Mesenchymal stem cell (in vitro differentiated cells and primary cell): ENCODE results near the gene MAPK4.
"Not testable (repeated sequence)": the region's sequence is repeated elsewhere in the genome, so short reads cannot be mapped to it uniquely, and the experiment has no call there.

Experiments used
- DNase-seq: peaks from one replicate; pipeline ENCODE4 v3.0.0-alpha.2; 2013
- H2AFZ ChIP-seq: one replicate; pipeline ENCODE4 v1.6.1; 2013; ENCODE audit warnings: low read depth, mild to moderate bottlenecking, control low read depth, inconsistent platforms, low read length, moderate library complexity
- H2AK5ac ChIP-seq: 2 replicates; pipeline ENCODE4 v1.6.1; 2013; ENCODE audit warnings: low read length, moderate library complexity, mild to moderate bottlenecking, inconsistent platforms; ENCODE audit not compliant: severe bottlenecking
- H2BK120ac ChIP-seq: one replicate; pipeline ENCODE4 v1.6.1; 2013; ENCODE audit warnings: low read depth, mild to moderate bottlenecking, inconsistent platforms, low read length, moderate library complexity
- H2BK12ac ChIP-seq, 2 experiments: one replicate each; pipeline ENCODE4 v1.6.1; 2013; ENCODE audit warnings: inconsistent platforms in 2 of 2, low read length in 2 of 2, mild to moderate bottlenecking in 2 of 2, moderate library complexity in 2 of 2, control low read depth in 1 of 2
- H2BK15ac ChIP-seq: one replicate; pipeline ENCODE4 v1.6.1; 2013; ENCODE audit warnings: mild to moderate bottlenecking, low read depth, inconsistent platforms; ENCODE audit not compliant: poor library complexity, severe bottlenecking
- H2BK5ac ChIP-seq: 2 replicates; pipeline ENCODE4 v1.6.1; 2013; ENCODE audit warnings: low read depth, mild to moderate bottlenecking, low read length, control low read depth, inconsistent platforms; ENCODE audit not compliant: poor library complexity, severe bottlenecking
- H3K14ac ChIP-seq, 2 experiments: one replicate each; pipeline ENCODE4 v1.6.1; 2013; ENCODE audit warnings: inconsistent platforms in 2 of 2, low read length in 2 of 2, control low read depth in 1 of 2, mild to moderate bottlenecking in 1 of 2, moderate library complexity in 1 of 2
- H3K18ac ChIP-seq, 2 experiments: one replicate each; pipeline ENCODE4 v1.6.1; 2013; ENCODE audit warnings: inconsistent platforms in 2 of 2, low read length in 2 of 2, control low read depth in 1 of 2, low read depth in 1 of 2, mild to moderate bottlenecking in 1 of 2
- H3K23ac ChIP-seq, 2 experiments: one replicate each; pipeline ENCODE4 v1.6.1; 2013; ENCODE audit warnings: inconsistent platforms in 2 of 2, low read length in 2 of 2, mild to moderate bottlenecking in 2 of 2, moderate library complexity in 2 of 2, control low read depth in 1 of 2
- H3K27ac ChIP-seq: 2 replicates; pipeline ENCODE4 v1.5.1; 2013; ENCODE audit warnings: mild to moderate bottlenecking, moderate library complexity, low read length, control low read depth, inconsistent platforms; ENCODE audit not compliant: poor library complexity, severe bottlenecking
- H3K27me3 ChIP-seq, 2 experiments: 2 replicates each; pipeline versions ENCODE4 v1.6.1 to v1.7.0; 2013; ENCODE audit warnings: low read length in 2 of 2, mild to moderate bottlenecking in 2 of 2, moderate library complexity in 2 of 2, control low read depth in 1 of 2, inconsistent platforms in 1 of 2; ENCODE audit not compliant: control insufficient read depth in 1 of 2, insufficient read depth in 1 of 2
- H3K36me3 ChIP-seq, 2 experiments: 2 replicates each; pipeline versions ENCODE4 v1.6.1 to v1.7.0; 2013; ENCODE audit warnings: low read length in 2 of 2, control low read depth in 1 of 2, inconsistent platforms in 1 of 2, low read depth in 1 of 2, mild to moderate bottlenecking in 1 of 2; ENCODE audit not compliant: insufficient read depth in 2 of 2, control insufficient read depth in 1 of 2
- H3K4ac ChIP-seq, 2 experiments: one replicate each; pipeline ENCODE4 v1.6.1; 2013; ENCODE audit warnings: inconsistent platforms in 2 of 2, low read length in 2 of 2, mild to moderate bottlenecking in 2 of 2, moderate library complexity in 2 of 2, control low read depth in 1 of 2, low read depth in 1 of 2
- H3K4me1 ChIP-seq: 2 replicates; pipeline ENCODE4 v1.6.1; 2013; ENCODE audit warnings: low read depth, low read length, control low read depth; ENCODE audit not compliant: control insufficient read depth, insufficient read depth
- H3K4me2 ChIP-seq: 2 replicates; pipeline ENCODE4 v1.6.1; 2013; ENCODE audit warnings: low read length, mild to moderate bottlenecking, inconsistent platforms; ENCODE audit not compliant: poor library complexity, severe bottlenecking
- H3K4me3 ChIP-seq, 2 experiments: 2 replicates each; pipeline versions ENCODE4 v1.5.1 to v1.7.0; 2013; ENCODE audit warnings: low read length in 2 of 2, mild to moderate bottlenecking in 2 of 2, control low read depth in 1 of 2, low read depth in 1 of 2; ENCODE audit not compliant: insufficient read depth in 1 of 2
- H3K79me1 ChIP-seq: replicated peaks from 2 replicates; pipeline ENCODE4 v1.6.1; 2013; ENCODE audit warnings: mild to moderate bottlenecking, control low read depth, low read length, inconsistent platforms; ENCODE audit not compliant: poor library complexity, severe bottlenecking
- H3K9ac ChIP-seq: 2 replicates; pipeline ENCODE4 v1.7.0; 2013; ENCODE audit warnings: mild to moderate bottlenecking, low read length, moderate library complexity
- H3K9me3 ChIP-seq: 2 replicates; pipeline ENCODE4 v1.7.0; 2013; ENCODE audit warnings: mild to moderate bottlenecking, low read length; ENCODE audit not compliant: control insufficient read depth
- H4K8ac ChIP-seq: one replicate; pipeline ENCODE4 v1.6.1; 2013; ENCODE audit warnings: inconsistent platforms, mild to moderate bottlenecking, low read length, moderate library complexity
- H4K91ac ChIP-seq: one replicate; pipeline ENCODE4 v1.6.1; 2013; ENCODE audit warnings: mild to moderate bottlenecking, low read length, inconsistent platforms
- WGBS: methylation state at CpG from one replicate; pipeline ENCODE4 v1.1.7; 2013; ENCODE audit warnings: mixed read lengths; 5-methylcytosine and 5-hydroxymethylcytosine counted together

Gene MAPK4

DNA sequence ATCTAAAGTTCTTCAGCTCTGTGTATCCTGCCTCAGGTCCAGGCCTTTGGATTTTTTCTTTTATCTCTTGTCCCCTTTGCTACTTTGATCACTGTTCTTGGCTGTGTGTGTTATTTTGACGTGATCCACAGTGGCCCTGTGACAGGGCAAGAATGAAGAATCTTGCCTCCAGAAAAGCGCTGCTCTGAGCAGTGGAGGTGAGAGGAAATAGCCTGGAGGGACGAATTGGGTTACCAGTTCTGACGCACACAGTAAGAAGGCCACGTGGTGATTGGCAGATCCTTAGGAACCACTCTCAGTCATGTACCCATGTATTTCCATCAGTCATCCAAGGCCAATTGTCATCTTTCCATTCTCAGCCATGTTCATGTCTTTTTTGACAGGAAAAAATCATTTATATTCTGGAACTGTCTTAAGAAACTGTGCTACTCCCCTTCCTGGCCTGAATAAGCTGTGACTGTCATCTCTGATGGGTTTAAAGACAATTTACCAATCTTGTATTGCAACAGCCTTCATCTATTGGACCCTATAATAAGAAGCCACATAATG lies 47.6 kb downstream of the MAPK4 start:
- no peak overlapping the region for H3K9ac ChIP-seq
- H3K4me1 ChIP-seq: no peaks in the 10 kb centered on the region
- no peak overlapping the region for H3K4me3 ChIP-seq
- H3K4me2 ChIP-seq: no peak overlapping the region
- no peaks in the 10 kb centered on the region for H3K27me3 ChIP-seq
- no peak overlapping the region for H2BK12ac ChIP-seq
- H2AK5ac ChIP-seq: no peak overlapping the region
- no peaks in the 10 kb centered on the region for H3K9me3 ChIP-seq
- no peak for DNase-seq
- H2BK120ac ChIP-seq: no peak overlapping the region
- H2BK5ac ChIP-seq: no peak overlapping the region
- H2AFZ ChIP-seq: no peak overlapping the region
- H2BK15ac ChIP-seq: no peak overlapping the region
- 65% methylated on average over 5 of the region's 5 CpGs for WGBS
- no peak overlapping the region for H3K18ac ChIP-seq
- H3K27ac ChIP-seq: no peak overlapping the region
- H3K36me3 ChIP-seq: no peaks in the 10 kb centered on the region
- no peak overlapping the region for H4K8ac ChIP-seq
- no peak overlapping the region for H3K23ac ChIP-seq
- no peak overlapping the region for H3K4ac ChIP-seq
- H3K14ac ChIP-seq: no peak overlapping the region
- no peak overlapping the region for H4K91ac ChIP-seq
- H3K79me1 ChIP-seq: no peaks in the 10 kb centered on the region

DNA sequence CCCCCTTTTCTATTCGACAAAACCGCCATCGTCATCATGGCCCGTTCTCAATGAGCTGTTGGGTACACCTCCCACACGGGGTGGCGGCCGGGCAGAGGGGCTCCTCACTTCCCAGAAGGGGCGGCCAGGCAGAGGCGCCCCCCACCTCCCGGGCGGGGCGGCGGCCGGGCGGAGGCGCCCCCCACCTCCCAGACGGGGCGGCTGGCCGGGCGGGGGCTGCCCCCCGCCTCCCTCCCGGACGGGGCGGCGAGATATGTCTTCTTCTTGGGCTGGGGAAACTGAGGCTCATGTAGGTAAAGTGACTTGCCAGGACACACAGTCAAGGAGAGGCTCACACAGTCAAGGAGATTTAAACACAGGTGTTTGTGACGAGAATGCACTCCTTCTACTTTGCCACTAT lies 49.3 kb downstream of the MAPK4 start:
- not testable (repeated sequence) for H3K4me1 ChIP-seq, H2AFZ ChIP-seq, H3K9me3 ChIP-seq, H3K36me3 ChIP-seq, H4K8ac ChIP-seq, H2BK5ac ChIP-seq, H2BK12ac ChIP-seq, DNase-seq, H3K4me2 ChIP-seq, H3K79me1 ChIP-seq, H2BK120ac ChIP-seq, H3K23ac ChIP-seq, H4K91ac ChIP-seq, H3K4me3 ChIP-seq, H3K18ac ChIP-seq, H3K14ac ChIP-seq, H3K27ac ChIP-seq, H2AK5ac ChIP-seq, H3K4ac ChIP-seq, H2BK15ac ChIP-seq, H3K27me3 ChIP-seq, H3K9ac ChIP-seq
- 90% methylated on average over 26 of the region's 26 CpGs for whole genome bisulfite sequencing

DNA sequence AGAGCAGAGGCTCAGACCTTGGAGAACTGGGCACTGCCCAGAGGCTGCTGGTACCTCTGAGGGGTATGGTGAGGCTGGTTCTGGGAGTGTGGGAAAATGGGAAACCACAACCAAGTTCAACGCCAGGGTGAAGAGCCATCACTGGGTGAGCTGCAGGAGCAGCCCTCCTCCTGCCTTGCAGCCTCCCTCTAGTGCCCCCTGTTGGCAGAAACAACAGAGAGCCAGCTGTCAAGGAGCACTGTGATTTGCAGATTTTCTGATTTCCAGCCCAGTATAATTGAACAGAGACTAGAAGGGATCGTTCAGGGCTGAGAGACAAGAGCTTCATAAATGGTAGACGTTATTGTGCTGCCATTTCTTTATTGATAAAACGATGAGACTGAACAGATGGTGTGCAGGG lies 50.5 kb downstream of the MAPK4 start:
- Histone ChIP-seq H3K9ac (no peak overlapping the region), H2BK120ac (no peak overlapping the region), H3K4me3 (no peak overlapping the region), H3K9me3 (no peaks in the 10 kb centered on the region), H3K4me1 (no peaks in the 10 kb centered on the region), H3K79me1 (no peaks in the 10 kb centered on the region), H3K23ac (no peak overlapping the region), H3K14ac (no peak overlapping the region), H2BK12ac (no peak overlapping the region), H4K8ac (no peak overlapping the region), H2BK15ac (no peak overlapping the region), H3K4ac (no peak overlapping the region), H4K91ac (no peak overlapping the region), H3K27me3 (no peaks in the 10 kb centered on the region), H2AFZ (no peak overlapping the region), H3K36me3 (no peaks in the 10 kb centered on the region), H3K18ac (no peak overlapping the region), H3K27ac (no peak overlapping the region), H3K4me2 (no peak overlapping the region), H2AK5ac (no peak overlapping the region), H2BK5ac (no peak overlapping the region)
- DNase-seq: no peak
- WGBS: 67% methylated on average over 4 of the region's 4 CpGs

DNA sequence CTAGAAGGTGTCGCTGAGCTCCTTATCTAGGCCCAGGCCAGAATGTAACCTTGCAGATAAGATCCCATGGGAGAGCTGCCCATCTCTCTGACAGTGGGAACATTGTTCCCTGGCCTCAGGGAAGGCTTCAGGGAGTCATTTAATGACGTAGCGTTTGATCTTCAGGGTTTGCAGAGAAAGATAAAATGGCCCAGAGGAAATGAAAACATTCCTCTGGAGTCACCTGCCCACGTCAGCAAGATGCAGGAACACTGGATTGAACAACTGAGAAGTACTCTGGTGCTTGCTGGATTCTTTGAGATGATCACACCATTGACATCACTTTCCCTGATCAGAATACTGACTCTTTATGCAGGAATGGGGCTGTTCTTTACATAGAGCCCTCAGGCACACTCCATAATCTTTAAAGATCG lies 51.6 kb downstream of the MAPK4 start:
- 34% methylated on average over 5 of the region's 5 CpGs for WGBS
- Histone ChIP-seq H3K27ac (no peak overlapping the region), H2AK5ac (no peak overlapping the region)

More for the DNA sequence above, 51.6 kb downstream of the MAPK4 start:
- Histone ChIP-seq H2BK15ac (no peak overlapping the region), H3K4me2 (no peak overlapping the region), H2BK5ac (no peak overlapping the region), H3K4ac (no peak overlapping the region), H2BK12ac (no peak overlapping the region), H3K14ac (no peak overlapping the region), H4K91ac (no peak overlapping the region), H3K9me3 (no peaks in the 10 kb centered on the region), H4K8ac (no peak overlapping the region), H3K18ac (no peak overlapping the region), H3K4me1 (no peaks in the 10 kb centered on the region), H3K4me3 (no peak overlapping the region), H3K79me1 (no peaks in the 10 kb centered on the region), H2BK120ac (no peak overlapping the region), H3K9ac (no peak overlapping the region), H3K23ac (no peak overlapping the region), H2AFZ (no peak overlapping the region), H3K36me3 (no peaks in the 10 kb centered on the region), H3K27me3 (no peaks in the 10 kb centered on the region)
- DNase-seq: no peak
